GM23338 (cell line): Measurements from ENCODE around the gene DCDC2. TPM values are rescaled to one million over a fixed set of nuclear protein-coding genes. Genes with fewer than 3 reads are reported as not detected.
A peak's percentile ranks its signal among the peaks of the same experiment; 100 is the strongest.

Experiments used
- ATAC-seq: fragments of 200-7000 bp; cut with Tn5 transposase; 3 replicates; pipeline ENCODE4 v1.9.1; 2020
- DNase-seq: peaks from one replicate; pipeline ENCODE4 v3.0.0-alpha.2; 2015; ENCODE audit warnings: low spot score
- H2AFZ ChIP-seq: fragments of 200-600 bp; sonication (generic); 2 replicates; pipeline ENCODE4 v1.8.0; 2016; ENCODE audit warnings: antibody characterized with exemption, mild to moderate bottlenecking, moderate library complexity
- H3F3A ChIP-seq: fragments of 200-600 bp; sonication (generic); replicated peaks from 2 replicates; pipeline ENCODE4 v1.8.0; 2017; ENCODE audit warnings: antibody characterized with exemption, mixed run types, low read depth
- H3K27ac ChIP-seq: fragments of 200-600 bp; sonication (generic); 2 replicates; pipeline ENCODE4 v1.6.1; 2016; ENCODE audit warnings: low read depth
- H3K27me3 ChIP-seq: fragments of 200-600 bp; sonication (generic); 2 replicates; pipeline ENCODE4 v1.8.0; 2016; ENCODE audit warnings: mild to moderate bottlenecking, mixed run types, moderate library complexity; ENCODE audit not compliant: insufficient read depth
- H3K36me3 ChIP-seq: fragments of 200-600 bp; sonication (generic); 2 replicates; pipeline ENCODE4 v1.8.0; 2016; ENCODE audit warnings: mild to moderate bottlenecking; ENCODE audit not compliant: insufficient read depth
- H3K4me1 ChIP-seq: fragments of 200-600 bp; sonication (generic); 2 replicates; pipeline ENCODE4 v1.8.0; 2016; ENCODE audit warnings: mild to moderate bottlenecking, moderate library complexity; ENCODE audit not compliant: insufficient read depth
- H3K4me2 ChIP-seq: fragments of 200-600 bp; sonication (generic); 2 replicates; pipeline ENCODE4 v1.7.1; 2017; ENCODE audit warnings: mixed run types
- H3K4me3 ChIP-seq: fragments of 200-600 bp; sonication (generic); 2 replicates; pipeline ENCODE4 v1.6.1; 2016; ENCODE audit warnings: mixed run types
- H3K79me2 ChIP-seq: fragments of 200-600 bp; sonication (generic); replicated peaks from 2 replicates; pipeline ENCODE4 v1.8.0; 2017; ENCODE audit warnings: mild to moderate bottlenecking; ENCODE audit not compliant: insufficient read depth
- H3K9me2 ChIP-seq: fragments of 200-600 bp; sonication (generic); 2 replicates; pipeline ENCODE4 v1.8.0; 2017; ENCODE audit not compliant: insufficient read depth
- H4K20me1 ChIP-seq: fragments of 200-600 bp; sonication (generic); replicated peaks from 2 replicates; pipeline ENCODE4 v1.8.0; 2017; ENCODE audit warnings: mild to moderate bottlenecking; ENCODE audit not compliant: insufficient read depth
- H3K27ac Mint-ChIP-seq: 2 replicates; pipeline ENCODE4 v1.8.0; 2020; ENCODE audit warnings: inconsistent platforms, mild to moderate bottlenecking, moderate library complexity, mixed read lengths
- H3K27me3 Mint-ChIP-seq: 3 replicates; pipeline ENCODE4 v1.8.0; 2022; ENCODE audit warnings: low read depth, mild to moderate bottlenecking, moderate library complexity, mixed read lengths, inconsistent platforms; ENCODE audit not compliant: insufficient read depth, poor library complexity
- H3K36me3 Mint-ChIP-seq: 3 replicates; pipeline ENCODE4 v1.8.0; 2021; ENCODE audit warnings: low read depth, mild to moderate bottlenecking, inconsistent platforms, moderate library complexity, mixed read lengths
- H3K4me1 Mint-ChIP-seq: 3 replicates; pipeline ENCODE4 v1.8.0; 2020; ENCODE audit warnings: mild to moderate bottlenecking, inconsistent platforms, mixed read lengths
- H3K4me3 Mint-ChIP-seq: 3 replicates; pipeline ENCODE4 v1.8.0; 2021; ENCODE audit warnings: moderate library complexity, mild to moderate bottlenecking, inconsistent platforms, mixed read lengths
- H3K9me3 Mint-ChIP-seq: 3 replicates; pipeline ENCODE4 v1.8.0; 2020; ENCODE audit warnings: moderate library complexity, mild to moderate bottlenecking, inconsistent platforms, mixed read lengths
- CREB1 ChIP-seq: fragments of 250-450 bp; sonication (Bioruptor Pico); IDR thresholded peaks from 2 replicates; pipeline ENCODE4 v1.5.0; 2020; ENCODE audit warnings: low read depth, mild to moderate bottlenecking, moderate library complexity
- CTCF ChIP-seq, 2 experiments: fragments of 200-600 bp in 1 of 2; sonication (generic) in 1 of 2; conservative IDR thresholded peaks; 2 replicates each; pipeline versions ENCODE4 v1.5.1 to v1.6.1; 2016 to 2017; ENCODE audit warnings: antibody characterized with exemption in 2 of 2, low read depth in 2 of 2, mild to moderate bottlenecking in 2 of 2, moderate library complexity in 1 of 2
- ETS1 ChIP-seq: IDR thresholded peaks from 2 replicates; pipeline ENCODE4 v1.6.1; 2016; ENCODE audit warnings: antibody characterized with exemption
- EZH2phosphoT487 ChIP-seq: fragments of 200-600 bp; sonication (generic); IDR thresholded peaks from one replicate; pipeline ENCODE4 v1.8.1; 2018; ENCODE audit warnings: antibody characterized with exemption; ENCODE audit not compliant: unreplicated experiment
- REST ChIP-seq: IDR thresholded peaks from one replicate; pipeline ENCODE4 v1.6.1; 2018; ENCODE audit warnings: antibody characterized with exemption; ENCODE audit not compliant: unreplicated experiment
- STAT1 ChIP-seq: IDR thresholded peaks from one replicate; pipeline ENCODE4 v1.6.1; 2016; ENCODE audit warnings: antibody characterized with exemption; ENCODE audit not compliant: unreplicated experiment
- ZNF331 ChIP-seq: fragments of 250-450 bp; sonication (Bioruptor Pico); IDR thresholded peaks from 2 replicates; pipeline ENCODE4 v1.5.0; 2020; ENCODE audit warnings: low read depth, mild to moderate bottlenecking, moderate library complexity
- polyA plus RNA-seq: library from polyadenylated mRNA; unstranded; fragments of >200 nt; fragmentation: Nextera tagmentation; extraction: Ambion mirVana; gene quantifications from 2 replicates; pipeline ENCODE4 v1.2.1, GENCODE V29; 2016
- total RNA-seq: library from RNA; depleted of rRNA; stranded (reverse); fragments of >200 nt; shearing (Covaris generic); gene quantifications from 2 replicates; pipeline ENCODE4 v1.2.3, GENCODE V29; 2014

DCDC2 gene
- total and polyA plus RNA-seq, 2 experiments from 2014 or later, result 0.59 to 0.79 TPM

GRCh38 chr6:24231438-24231977 lies 126.4 kb downstream of the DCDC2 start (continued):
- no peak for TF ChIP-seq REST

- Histone ChIP-seq H3K4me1 (peaks cover 15% of the 10 kb centered on the region), H3K27me3 (no peaks in the 10 kb centered on the region), H2AFZ (0 out of 2 replicates have a peak overlapping the region, but pooled peaks have one; percentile 77), H4K20me1 (no peaks in the 10 kb centered on the region), H3K79me2 (no peaks in the 10 kb centered on the region), H3K36me3 (no peaks in the 10 kb centered on the region), H3F3A (no peaks in the 10 kb centered on the region), H3K4me2 (no peak overlapping the region), H3K4me3 (no peak overlapping the region), H3K27ac (no peak overlapping the region), H3K9me2 (peaks cover 6% of the 10 kb centered on the region; the same call in 1 of the 2 replicates)
- Mint-ChIP-seq H3K27ac (no peak overlapping the region), H3K4me1 (peaks cover 25% of the 10 kb centered on the region), H3K36me3 (no peaks in the 10 kb centered on the region), H3K27me3 (peaks cover 7% of the 10 kb centered on the region), H3K9me3 (no peaks in the 10 kb centered on the region; the same call in 2 of the 3 replicates), H3K4me3 (no peak overlapping the region)
- DNase-seq, result no peak
- TF ChIP-seq STAT1, result no peak
- TF ChIP-seq REST, result no peak
- no peak for TF ChIP-seq ETS1
- TF ChIP-seq ZNF331 (CRISPR knock-in tag), result no peak
- no peak for TF ChIP-seq CTCF (conservative IDR thresholded peaks at IDR 0.05; ENCODE audit: low read depth in 2 of 2)
- no peak for TF ChIP-seq CREB1
- TF ChIP-seq EZH2phosphoT487, result no peak
- ATAC-seq, result no peak
These were observed 128.0 kb downstream of the DCDC2 start for GRCh38 chr6:24229696-24230405.
